DMS 273 (cell line): ENCODE data around the gene DUSP7.
A peak's percentile ranks its signal among the peaks of the same experiment; 100 is the strongest.

ENCODE experiments used
- DNase-seq: peaks from one replicate; lab custom pipeline; 2025; ENCODE audit not compliant: unreplicated experiment; lab: John Stamatoyannopoulos, UW

DUSP7 gene

GRCh38 chr3:52068730-52069129 is 12.4 kb upstream of the DUSP7 start:
- DNase-seq = no peak

GRCh38 chr3:52068055-52068571 is 11.7 kb upstream of the DUSP7 start:
- DNase-seq = peak; percentile 45

DNA sequence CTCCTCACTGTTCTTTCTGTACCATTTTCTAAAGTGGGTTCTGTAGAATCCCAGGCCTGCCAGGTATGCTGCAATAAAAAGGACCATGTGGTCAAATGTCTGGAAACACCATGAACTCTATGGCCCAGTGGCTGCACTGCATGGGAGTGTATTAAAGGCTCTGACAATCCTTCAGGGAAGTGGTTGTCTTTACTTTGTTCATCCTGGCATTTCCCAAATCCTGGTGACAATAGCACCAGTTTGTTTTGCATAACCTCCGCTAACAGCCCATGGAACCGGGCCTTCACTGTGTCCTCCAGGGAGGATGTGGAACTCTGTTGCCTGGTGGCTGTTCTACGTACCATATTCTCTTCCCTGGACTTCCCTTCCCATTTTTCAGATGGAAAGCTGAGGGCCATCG is 11.2 kb upstream of the DUSP7 start:
- no peak for DNase-seq

- DNase-seq = no peak
These were observed 10.7 kb upstream of the DUSP7 start for GRCh38 chr3:52067046-52067445.

DNA sequence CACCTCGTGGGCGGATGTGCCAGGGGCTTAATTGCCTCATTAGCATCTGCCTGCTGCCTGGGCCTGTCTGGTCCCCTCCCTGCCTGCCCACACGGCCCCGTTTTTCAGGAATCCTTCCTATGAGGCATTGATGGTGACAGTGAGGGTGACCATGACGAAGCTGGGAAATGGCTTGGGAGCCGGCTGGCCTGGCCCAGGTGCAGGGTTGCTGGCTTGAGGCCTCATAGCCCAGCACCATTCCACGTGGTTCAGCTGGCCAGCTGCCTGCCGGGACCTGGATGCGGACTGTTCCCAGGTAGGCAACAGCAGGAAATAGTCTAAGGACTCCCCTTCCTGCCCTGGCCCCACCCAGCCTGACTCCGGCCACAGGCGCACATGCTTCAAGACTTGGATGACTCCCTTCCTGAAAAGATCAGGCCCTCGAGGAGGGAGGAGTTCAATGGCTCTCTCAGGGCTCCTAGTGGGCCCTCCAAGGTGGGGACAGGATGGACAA is 8.9 kb upstream of the DUSP7 start:
- peak; percentile 79 for DNase-seq

- DNase-seq = no peak
These were observed 8.2 kb upstream of the DUSP7 start for GRCh38 chr3:52064561-52064960.

- peak; percentile 82 for DNase-seq
These were observed 6.8 kb upstream of the DUSP7 start for GRCh38 chr3:52063026-52063723.

DNA sequence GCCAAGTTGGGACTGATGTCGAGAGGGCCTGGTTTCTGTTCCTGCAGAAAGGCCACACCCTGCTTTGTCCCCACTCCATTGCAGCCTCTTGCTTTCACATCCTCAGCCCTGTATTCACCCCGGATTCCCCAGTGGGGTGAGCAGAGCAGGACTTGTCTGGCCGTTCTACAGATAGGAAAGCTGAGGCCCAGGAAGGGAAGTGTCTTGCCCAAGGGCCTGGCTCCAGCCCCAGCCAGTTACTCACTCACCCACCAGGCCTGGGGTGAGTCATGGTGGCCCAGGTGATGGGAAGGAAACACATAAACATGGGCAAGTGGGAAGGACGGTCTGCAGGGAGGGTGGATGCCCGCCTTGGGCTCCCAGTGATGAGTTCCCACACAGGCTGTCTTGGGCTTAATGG is 6.1 kb upstream of the DUSP7 start:
- DNase-seq = peak; percentile 74

GRCh38 chr3:52061121-52061910 is 4.9 kb upstream of the DUSP7 start:
- no peak for DNase-seq

DNA sequence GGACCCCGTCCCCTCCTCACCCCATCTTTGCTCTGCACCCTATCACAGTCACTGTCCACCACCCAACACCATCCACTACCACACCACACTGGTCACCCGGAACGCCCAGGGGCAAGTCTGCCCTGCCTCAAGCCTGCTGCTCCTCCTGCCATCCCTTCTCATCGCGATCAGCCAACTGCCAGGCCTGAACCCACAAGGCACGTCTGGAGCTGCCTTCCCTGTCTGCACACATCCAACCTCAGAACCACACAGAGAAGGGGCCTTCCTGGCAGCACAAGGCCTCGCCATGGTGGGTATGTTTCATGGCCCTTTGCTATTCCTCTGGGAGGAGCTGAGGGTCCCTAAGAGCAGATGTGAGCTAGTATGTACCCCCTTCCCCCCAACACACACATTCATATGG is 3.4 kb upstream of the DUSP7 start:
- DNase-seq = no peak

DNA sequence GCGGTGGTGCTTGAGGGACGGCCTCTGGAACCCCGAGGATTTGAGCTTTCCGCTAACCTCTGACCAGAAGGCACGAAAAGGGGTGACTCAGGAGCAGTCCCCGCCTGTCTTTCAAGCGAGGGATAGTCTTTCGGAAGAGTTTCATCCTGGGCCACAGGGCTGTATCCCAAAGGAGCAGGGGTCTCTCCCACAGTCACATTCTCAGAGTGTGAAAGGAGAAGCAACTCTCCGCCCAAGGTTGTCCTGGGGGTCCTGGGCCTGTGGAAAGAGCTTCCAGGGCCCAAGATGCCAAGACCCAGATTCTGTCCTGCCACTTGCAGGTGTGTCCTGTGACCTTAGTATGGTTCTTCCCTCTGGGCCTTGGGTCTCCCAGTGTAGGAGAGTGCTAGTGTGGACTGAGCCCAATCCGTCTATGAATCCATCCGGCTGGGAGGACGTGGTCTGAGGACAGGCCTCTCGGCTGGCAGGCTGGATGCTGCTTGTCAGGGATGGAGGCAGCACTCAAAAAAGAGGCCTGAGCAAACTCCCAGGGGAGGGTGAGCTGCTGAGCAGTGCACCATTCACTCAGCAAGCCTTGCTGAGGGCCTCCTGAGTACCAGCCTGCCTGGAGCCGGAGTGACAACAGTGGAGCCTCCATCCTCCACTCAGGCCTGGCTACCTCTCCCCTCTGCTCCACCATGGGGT is 1.6 kb upstream of the DUSP7 start:
- DNase-seq = no peak

- DNase-seq = peak; percentile 98
These were observed 819 bp upstream of the DUSP7 start for GRCh38 chr3:52056968-52057811.

DNA sequence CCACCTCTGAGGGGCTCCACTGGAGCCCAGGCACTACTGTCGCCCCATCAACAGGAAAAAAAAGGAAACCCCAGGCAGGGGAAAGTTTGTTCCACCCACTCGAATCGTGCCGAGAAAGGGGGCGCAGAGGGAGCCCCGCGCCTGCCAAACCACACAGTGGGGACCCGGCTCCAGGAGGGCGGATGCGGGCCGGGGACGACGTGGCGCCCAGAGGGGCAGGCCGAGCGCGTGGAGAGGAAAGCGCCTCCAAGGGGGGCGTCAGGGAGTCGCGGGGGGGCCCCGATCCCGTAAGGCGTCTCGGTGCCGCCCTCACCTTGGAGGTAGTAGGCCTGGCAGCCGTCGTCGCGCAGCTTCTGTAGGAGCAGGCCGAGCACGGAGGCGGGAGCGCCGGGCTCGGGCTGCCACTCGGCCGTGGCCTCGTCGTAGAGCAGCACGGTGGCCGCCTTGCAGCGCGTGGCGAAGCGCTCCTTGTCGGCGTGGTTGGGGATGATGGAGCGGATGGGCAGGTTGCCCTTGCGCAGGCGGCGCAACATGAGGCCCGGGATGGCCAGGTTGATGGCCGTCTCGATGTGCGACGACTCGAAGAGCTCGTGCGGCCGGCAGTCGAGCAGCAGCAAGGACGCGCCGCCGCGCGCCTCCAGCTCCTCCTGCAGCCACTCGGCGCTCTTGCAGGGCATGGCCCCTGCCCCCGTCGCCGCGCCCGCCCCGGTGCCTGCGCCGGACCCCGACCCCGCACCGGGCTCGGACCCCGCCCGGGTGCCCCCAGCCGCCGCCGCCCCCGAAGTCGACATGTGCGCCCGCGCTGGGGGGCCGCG is 627 bp downstream of the DUSP7 start:
- DNase-seq = peak; percentile 74

- DNase-seq = no peak
These were observed 1.5 kb downstream of the DUSP7 start for GRCh38 chr3:52054661-52055511.

DNA sequence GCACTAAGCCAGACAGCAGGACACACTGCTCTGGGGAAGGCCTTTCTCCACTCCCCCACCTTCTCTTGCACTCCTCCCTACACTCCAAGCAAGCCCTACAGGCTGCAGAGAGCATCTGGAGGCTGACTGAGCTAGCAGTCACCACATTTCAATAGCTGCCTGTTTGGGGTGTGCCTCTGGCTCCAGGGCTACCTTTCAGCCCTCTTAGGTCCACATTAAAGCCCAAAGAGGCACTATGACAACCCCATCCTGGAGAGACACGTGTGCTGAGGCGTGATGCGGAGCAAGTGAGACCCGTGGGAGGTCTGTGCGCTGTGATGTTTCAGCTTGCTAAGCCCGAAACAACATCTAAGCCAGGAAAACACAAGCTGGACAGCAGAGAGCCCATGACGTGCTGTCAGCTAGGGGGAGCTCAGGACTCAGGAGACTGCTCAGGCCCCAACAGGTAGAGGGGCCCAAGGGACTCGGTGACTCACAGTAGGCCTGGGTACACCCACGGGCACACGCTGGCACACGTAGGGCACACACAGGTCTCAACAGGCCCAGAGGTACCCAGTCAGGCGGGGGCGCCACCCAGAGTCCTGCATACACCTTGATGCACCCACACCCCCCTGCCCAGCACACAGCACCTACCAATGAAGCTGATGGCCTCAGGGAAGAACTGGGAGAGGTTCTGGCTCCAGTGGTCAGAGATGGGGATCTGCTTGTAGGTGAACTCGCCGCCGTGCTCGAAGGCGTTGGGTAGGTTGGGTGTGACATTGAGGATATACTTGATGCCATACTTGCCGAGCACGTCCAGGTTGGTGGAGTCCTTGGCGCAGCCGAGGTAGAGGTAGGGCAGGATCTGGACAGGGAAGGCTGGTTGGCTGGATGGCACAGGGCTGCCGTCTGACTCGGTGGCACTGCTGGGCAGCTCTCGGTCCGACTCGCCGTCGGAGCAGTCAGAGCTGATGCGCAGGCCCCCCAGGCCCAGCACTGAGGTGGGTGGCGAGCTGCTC is 2.8 kb downstream of the DUSP7 start:
- DNase-seq = no peak

GRCh38 chr3:52052831-52053306 is 3.5 kb downstream of the DUSP7 start:
- no peak for DNase-seq

DNA sequence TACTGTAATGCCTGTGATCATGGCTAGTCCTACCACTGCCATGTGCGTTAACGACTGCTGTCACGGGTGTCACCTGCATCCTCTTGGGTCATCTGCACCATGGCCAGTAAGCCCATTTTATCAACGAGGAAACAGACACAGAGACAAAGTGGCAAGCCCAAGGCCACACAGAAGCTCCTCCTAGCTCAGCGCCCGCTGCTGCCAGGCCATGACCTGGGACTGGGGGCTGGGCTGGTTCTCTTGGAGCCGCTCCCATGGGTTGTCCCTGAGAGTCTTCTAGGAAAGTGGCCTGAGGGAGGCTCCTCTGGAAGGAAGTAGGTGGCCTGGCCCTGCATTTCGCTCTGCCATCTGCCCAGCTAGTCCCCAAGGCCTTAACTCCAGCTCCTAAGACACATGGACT is 4.9 kb downstream of the DUSP7 start:
- DNase-seq = no peak

GRCh38 chr3:52050571-52050970 is 5.8 kb downstream of the DUSP7 start:
- no peak for DNase-seq
